Measurements from ENCODE around the gene CTF1. TPM values are rescaled to one million over a fixed set of nuclear protein-coding genes. Genes with fewer than 3 reads are reported as not detected.
"Not testable (repeated sequence)": the region's sequence is repeated elsewhere in the genome, so short reads cannot be mapped to it uniquely, and the experiment has no call there.

The CTF1 gene, protein sequence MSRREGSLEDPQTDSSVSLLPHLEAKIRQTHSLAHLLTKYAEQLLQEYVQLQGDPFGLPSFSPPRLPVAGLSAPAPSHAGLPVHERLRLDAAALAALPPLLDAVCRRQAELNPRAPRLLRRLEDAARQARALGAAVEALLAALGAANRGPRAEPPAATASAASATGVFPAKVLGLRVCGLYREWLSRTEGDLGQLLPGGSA
- under 1 TPM; 0.22 to 0.43 TPM for total RNA-seq

DNA sequence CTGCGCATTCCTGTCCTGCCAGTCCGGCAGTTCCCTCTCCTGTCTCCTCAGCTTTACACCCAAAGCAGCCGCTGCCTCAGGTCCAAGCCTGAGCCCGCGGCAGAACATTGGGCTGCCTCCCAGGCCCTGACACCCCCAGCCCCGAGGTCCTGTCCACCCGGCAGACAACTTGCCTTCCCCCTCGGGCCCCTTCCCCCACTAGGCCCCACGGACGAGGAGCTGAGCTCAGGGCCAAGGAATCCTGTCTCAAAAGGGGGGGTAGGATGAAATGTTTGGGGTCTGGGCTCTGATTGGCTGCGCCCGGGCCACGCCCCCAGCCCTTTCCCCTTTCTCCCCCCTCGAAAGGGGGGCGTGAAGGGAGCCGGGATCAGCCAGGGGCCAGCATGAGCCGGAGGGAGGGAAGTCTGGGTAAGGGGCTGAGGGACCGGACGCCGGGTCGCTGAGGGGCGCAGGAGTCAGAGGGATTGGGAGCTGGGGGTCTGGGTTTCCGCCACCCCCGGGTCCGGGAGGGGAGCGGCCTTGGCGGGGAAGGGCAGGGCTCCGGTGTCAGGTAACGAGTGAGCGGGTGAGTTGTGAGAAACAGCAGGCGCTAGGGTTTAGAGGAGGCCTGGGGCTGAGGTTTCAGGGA is at the start of gene CTF1:
Gene CTF1 (plus strand): TSS at position 354 of the 628 bp plus-strand sequence. CDS start 30 bp downstream, at position 384.
- Mint-ChIP-seq H3K27me3 (no peaks in the 10 kb centered on the region), H3K9me3 (no peaks in the 10 kb centered on the region), H3K27ac (peak within 1 kb of the TSS; percentile 65), H3K4me3 (peak within 1 kb of the TSS; percentile 57), H3K36me3 (peaks cover 4% of the 10 kb centered on the region), H3K4me1 (ENCODE audit: low read depth) (peaks cover 45% of the 10 kb centered on the region)
- intact Hi-C loops (cut with micrococcal nuclease): loop anchor here (2.0 kb wide), 1 partner anchor 46 kb away; no protein-coding TSS in a partner anchor
- POLR2A ChIA-PET: interaction anchor here (0.8 to 1.0 kb wide), 2 partner anchors 22 to 283 kb away, joined by 3 read pairs; partner anchors contain the start of gene FUS
- DNase-seq: no peak
- CTCF ChIA-PET: interaction anchor here (0.9 to 3.8 kb wide), 2 partner anchors 22 to 52 kb away, joined by 3 to 21 read pairs; no protein-coding TSS in a partner anchor

DNA sequence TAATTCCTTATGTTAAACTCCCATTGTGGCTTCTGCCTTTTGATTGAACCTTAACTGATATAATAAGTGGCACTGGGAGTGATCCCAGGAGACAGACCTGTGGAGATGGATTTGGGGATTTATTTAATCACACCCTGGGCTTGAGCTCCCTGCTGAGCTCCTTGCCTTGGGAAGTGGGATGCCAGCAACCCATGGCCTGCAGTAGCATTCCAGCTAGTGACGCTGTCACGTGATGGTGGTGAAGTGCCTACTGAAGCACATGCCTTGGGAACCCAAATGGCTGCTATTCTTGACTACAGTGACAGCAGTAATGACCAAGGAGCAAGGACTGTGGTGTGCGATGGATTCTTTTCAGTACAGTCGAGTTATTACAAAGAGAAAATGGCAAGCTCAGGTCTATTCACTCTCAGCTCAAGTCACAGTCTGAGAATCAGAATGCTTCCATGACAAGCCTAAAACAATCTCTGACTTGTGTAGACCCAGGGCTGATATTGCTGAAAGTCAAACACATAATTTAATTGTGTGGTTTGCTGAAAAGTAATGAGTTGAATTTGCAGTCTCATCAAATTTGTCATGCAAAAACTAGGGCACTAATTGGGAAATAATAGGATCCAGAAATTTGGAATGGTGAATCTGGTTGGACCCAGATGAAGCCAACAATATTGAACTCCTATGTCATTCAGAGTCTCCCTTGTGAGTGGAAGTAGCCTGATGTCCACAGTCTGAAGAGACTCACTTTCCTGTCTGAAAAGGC is 49.6 kb upstream of the CTF1 start:
- Mint-ChIP-seq H3K27ac (no peak overlapping the region), H3K9me3 (no peaks in the 10 kb centered on the region), H3K36me3 (no peaks in the 10 kb centered on the region), H3K4me3 (no peak overlapping the region), H3K27me3 (no peaks in the 10 kb centered on the region), H3K4me1 (ENCODE audit: low read depth) (peaks cover 9% of the 10 kb centered on the region)
- ChIA-PET POLR2A (no interaction called here), CTCF (interaction anchor here (0.6 to 4.9 kb wide), 10 partner anchors 14 to 107 kb away, joined by 3 to 164 read pairs (median 10); no protein-coding TSS in a partner anchor)
- no peak for DNase-seq
- intact Hi-C loops (cut with micrococcal nuclease): no loop called here

DNA sequence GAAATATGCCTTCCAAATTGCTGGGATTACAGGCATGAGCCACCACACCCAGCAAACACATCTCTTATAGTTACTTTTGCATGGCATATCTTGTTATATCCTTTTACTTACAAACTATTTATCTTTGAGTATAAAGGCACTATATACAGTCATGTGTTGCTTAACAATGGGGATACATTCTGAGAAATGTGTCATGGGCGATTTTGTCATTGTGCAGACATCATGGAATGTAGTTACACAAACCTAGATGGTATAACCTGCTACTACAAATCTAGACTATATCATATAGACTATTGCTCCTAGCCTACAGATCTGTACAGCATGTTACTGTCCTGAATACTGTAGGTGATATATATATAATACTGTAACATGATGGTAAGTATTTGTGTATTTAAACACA is 46.2 kb upstream of the CTF1 start:
- ChIA-PET POLR2A (no interaction called here), CTCF (interaction anchor here (0.6 to 1.9 kb wide), 4 partner anchors 32 to 102 kb away, joined by 3 to 4 read pairs (median 4); no protein-coding TSS in a partner anchor)
- peaks cover under 1% of the 10 kb centered on the region for H3K4me1 Mint-ChIP-seq (ENCODE audit: low read depth)
- no peak overlapping the region for H3K27ac Mint-ChIP-seq
- DNase-seq: no peak
- no peaks in the 10 kb centered on the region for H3K36me3 Mint-ChIP-seq
- intact Hi-C loops (cut with micrococcal nuclease): no loop called here
- no peak overlapping the region for H3K4me3 Mint-ChIP-seq
- H3K27me3 Mint-ChIP-seq: no peaks in the 10 kb centered on the region
- no peaks in the 10 kb centered on the region for H3K9me3 Mint-ChIP-seq

DNA sequence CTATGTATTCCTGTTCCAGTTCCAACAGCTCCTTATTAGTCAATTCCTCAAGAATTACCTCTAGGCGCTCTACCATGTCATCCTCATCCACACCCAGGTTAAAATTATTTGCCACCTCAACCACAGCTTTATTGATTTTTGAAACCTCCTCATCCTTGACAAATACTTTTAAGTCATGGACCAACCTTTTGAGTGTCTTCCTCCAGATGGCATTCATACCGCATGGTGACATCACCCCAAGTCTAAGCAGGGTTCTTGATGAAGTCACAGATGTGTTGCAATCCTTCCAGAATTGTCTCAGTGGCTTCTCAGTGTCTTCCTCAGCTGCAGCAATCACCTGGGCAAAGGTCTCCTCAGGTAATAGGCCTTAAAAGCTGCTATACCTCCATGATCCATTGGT is 42.7 kb upstream of the CTF1 start:
- no peaks in the 10 kb centered on the region for H3K9me3 Mint-ChIP-seq
- H3K36me3 Mint-ChIP-seq: no peaks in the 10 kb centered on the region
- H3K27ac Mint-ChIP-seq: no peak overlapping the region
- H3K4me3 Mint-ChIP-seq: no peak overlapping the region
- ChIA-PET POLR2A (no interaction called here), CTCF (interaction anchor here (1.1 to 2.1 kb wide), 5 partner anchors 9 to 88 kb away, joined by 3 to 16 read pairs (median 5); no protein-coding TSS in a partner anchor)
- no peaks in the 10 kb centered on the region for H3K27me3 Mint-ChIP-seq
- no peaks in the 10 kb centered on the region for H3K4me1 Mint-ChIP-seq (ENCODE audit: low read depth)
- DNase-seq: no peak
- intact Hi-C loops (cut with micrococcal nuclease): no loop called here

DNA sequence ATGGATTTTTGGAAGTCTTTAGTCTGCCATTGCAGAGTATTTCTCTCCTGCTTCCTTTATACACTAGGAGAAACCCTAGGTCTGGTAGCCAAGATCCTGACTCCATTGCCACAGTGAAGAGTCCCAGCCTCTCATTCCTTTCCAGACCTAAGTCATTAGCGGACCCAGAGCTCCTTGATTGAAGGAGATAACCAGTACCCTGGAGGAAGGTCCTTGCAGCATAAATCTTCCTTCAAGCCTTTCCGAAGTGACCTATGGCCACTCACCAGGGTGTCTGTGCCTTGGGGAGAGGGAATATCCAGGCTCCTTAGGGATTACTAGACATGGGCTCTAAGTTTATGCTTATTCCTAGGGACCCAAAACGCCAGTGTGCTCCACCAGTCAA is 38.3 kb upstream of the CTF1 start:
- Mint-ChIP-seq H3K4me3 (no peak overlapping the region), H3K27me3 (no peaks in the 10 kb centered on the region), H3K4me1 (ENCODE audit: low read depth) (no peaks in the 10 kb centered on the region), H3K9me3 (no peaks in the 10 kb centered on the region), H3K36me3 (no peaks in the 10 kb centered on the region), H3K27ac (no peak overlapping the region)
- CTCF ChIA-PET: no interaction called here
- POLR2A ChIA-PET: no interaction called here
- no peak for DNase-seq
- intact Hi-C loops (cut with micrococcal nuclease): no loop called here

DNA sequence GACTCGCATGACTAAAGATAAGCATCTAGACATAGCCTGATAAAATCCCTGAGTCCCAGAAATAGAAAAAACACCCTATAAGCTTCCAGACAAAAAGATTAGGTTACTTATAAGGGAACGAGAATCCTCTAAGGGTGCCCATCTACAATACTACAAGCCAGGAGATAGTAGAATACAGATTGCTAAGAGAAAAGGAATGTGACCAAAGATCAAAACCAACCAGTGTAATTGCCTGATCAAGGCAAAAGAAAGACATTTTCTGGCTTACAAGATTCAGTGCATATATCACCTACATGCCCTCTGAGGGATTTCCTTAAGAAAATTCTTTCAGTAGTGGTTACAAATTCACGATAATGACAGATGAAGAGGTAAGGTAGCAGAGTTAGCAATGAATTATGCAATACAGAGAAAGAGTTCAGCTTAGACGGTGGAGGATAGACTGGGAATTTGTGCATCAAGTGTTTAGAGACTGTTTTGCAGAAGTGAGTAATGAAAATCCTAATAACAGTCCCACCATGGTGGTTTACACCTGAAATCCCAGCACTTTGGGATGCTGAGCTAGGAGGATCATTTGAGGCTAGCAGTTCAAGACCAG is 37.5 kb upstream of the CTF1 start:
- no peaks in the 10 kb centered on the region for H3K9me3 Mint-ChIP-seq
- no peaks in the 10 kb centered on the region for H3K27me3 Mint-ChIP-seq
- intact Hi-C loops (cut with micrococcal nuclease): no loop called here
- no peak overlapping the region for H3K27ac Mint-ChIP-seq
- POLR2A ChIA-PET: no interaction called here
- no peaks in the 10 kb centered on the region for H3K4me1 Mint-ChIP-seq (ENCODE audit: low read depth)
- DNase-seq: no peak
- H3K36me3 Mint-ChIP-seq: no peaks in the 10 kb centered on the region
- CTCF ChIA-PET: no interaction called here
- H3K4me3 Mint-ChIP-seq: no peak overlapping the region

DNA sequence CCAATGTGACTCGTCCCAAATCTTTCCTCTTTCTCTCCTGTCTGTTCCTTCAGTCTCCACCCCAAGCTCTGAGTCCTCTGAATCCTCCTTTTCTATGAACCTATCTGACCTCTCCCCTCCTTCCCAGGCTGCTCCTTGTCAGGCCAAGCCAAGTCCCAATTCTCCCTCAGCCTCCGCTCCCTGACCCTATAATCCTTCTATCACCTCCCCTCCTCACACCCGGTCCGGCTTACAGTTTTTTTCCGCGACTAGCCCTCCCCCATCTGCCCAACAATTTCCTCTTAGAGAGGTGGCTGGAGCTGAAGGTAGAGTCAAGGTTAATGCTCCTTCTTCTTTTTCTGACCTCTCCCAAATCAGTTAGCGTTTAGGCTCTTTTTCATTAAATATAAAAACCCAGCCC is 35.7 kb upstream of the CTF1 start:
- H3K4me3 Mint-ChIP-seq; H3K4me1 Mint-ChIP-seq (ENCODE audit: low read depth); CTCF ChIA-PET; H3K27ac Mint-ChIP-seq; H3K36me3 Mint-ChIP-seq; H3K27me3 Mint-ChIP-seq; POLR2A ChIA-PET; intact Hi-C loops (cut with micrococcal nuclease); H3K9me3 Mint-ChIP-seq; DNase-seq: not testable (repeated sequence)

DNA sequence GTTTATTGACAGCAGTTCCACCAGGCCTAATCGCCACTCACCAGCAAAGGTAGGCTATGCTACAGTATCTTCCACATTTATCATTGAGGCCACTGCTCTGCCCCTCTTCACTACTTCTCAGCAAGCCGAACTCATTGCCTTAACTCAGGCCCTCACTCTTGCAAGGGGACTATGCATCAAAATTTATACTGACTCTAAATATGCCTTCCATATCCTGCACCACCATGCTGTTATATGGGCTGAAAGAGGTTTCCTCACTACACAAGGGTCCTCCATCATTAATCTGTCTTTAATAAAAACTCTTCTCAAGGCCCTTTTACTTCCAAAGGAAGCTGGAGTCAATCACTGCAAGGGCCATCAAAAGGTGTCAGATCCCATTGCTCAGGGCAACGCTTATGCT is 33.2 kb upstream of the CTF1 start:
- H3K9me3 Mint-ChIP-seq; H3K27ac Mint-ChIP-seq; intact Hi-C loops (cut with micrococcal nuclease); H3K27me3 Mint-ChIP-seq; CTCF ChIA-PET; H3K4me3 Mint-ChIP-seq; H3K36me3 Mint-ChIP-seq; POLR2A ChIA-PET; DNase-seq; H3K4me1 Mint-ChIP-seq (ENCODE audit: low read depth): not testable (repeated sequence)

DNA sequence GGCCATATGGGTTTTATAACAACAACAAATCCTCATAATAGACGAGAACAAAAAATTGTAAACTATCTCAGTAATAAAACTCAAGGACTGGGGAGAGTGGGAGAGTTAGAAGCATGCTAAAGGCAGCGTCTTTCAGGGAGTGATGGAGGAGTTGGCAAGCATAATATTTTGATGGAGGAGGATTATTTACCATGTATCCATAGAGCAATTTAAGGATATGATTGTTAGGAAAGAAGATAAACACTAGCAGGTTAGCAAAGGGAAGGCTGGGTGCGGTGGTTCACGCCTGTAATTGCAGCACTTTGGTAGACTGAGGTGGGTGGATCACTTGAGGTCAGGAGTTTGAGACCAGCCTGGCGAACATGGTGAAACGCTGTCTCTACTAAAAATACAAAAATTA is 30.4 kb upstream of the CTF1 start:
- Mint-ChIP-seq H3K9me3 (no peaks in the 10 kb centered on the region), H3K27me3 (no peaks in the 10 kb centered on the region), H3K27ac (no peak overlapping the region), H3K36me3 (no peaks in the 10 kb centered on the region), H3K4me1 (ENCODE audit: low read depth) (no peaks in the 10 kb centered on the region), H3K4me3 (no peak overlapping the region)
- DNase-seq: no peak
- intact Hi-C loops (cut with micrococcal nuclease): no loop called here
- POLR2A ChIA-PET: no interaction called here
- CTCF ChIA-PET: interaction anchor here (3.0 kb wide), 1 partner anchor 21 kb away, joined by 11 read pairs; no protein-coding TSS in a partner anchor

DNA sequence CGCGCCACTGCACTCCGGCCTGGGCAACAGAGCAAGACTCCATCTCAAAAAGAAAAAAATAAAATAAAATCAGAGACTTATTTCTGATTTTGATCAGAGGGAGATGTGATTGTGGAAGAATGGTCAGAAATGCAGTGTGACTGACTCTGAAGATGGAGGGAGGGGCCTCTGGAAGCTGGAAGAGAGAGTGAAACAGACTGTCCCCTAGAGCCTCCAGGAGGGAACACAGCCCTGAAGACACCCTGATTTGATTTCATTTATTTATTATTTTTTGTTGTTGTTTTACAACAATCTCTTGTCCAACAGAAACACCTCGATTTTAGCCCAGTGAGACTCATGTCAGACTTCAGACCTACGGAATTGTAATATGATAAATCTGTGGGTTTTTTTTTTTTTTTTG is 28.7 kb upstream of the CTF1 start:
- no peak for DNase-seq
- peaks cover 3% of the 10 kb centered on the region for H3K36me3 Mint-ChIP-seq
- POLR2A ChIA-PET: interaction anchor here (0.6 kb wide), 1 partner anchor 15 kb away, joined by 3 read pairs; no protein-coding TSS in a partner anchor
- H3K27ac Mint-ChIP-seq: no peak overlapping the region
- no peak overlapping the region for H3K4me3 Mint-ChIP-seq
- intact Hi-C loops (cut with micrococcal nuclease): no loop called here
- H3K4me1 Mint-ChIP-seq (ENCODE audit: low read depth): peaks cover 7% of the 10 kb centered on the region
- CTCF ChIA-PET: interaction anchor here (3.0 kb wide), 1 partner anchor 22 kb away, joined by 11 read pairs; no protein-coding TSS in a partner anchor
- no peaks in the 10 kb centered on the region for H3K9me3 Mint-ChIP-seq
- H3K27me3 Mint-ChIP-seq: no peaks in the 10 kb centered on the region

DNA sequence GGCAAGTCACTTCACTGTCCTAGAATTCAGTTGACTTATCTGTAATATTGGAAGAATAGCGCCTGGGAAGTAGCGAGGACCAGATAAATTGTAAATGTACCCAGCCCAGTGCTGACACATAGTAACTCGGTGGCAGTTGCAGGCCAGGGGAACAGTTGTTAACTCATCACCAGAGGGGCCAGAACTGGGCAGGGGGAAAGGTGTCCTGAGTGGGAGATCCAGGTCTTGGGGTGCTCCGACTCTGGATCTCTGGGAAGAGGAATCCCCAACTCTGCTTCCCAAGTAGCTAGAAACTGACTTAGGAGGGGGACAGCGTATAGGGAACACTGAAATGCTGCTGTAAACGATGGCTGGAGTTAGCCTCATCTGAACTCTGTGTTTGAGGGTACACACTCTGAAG is 25.5 kb upstream of the CTF1 start:
- Mint-ChIP-seq H3K36me3 (peaks cover 9% of the 10 kb centered on the region), H3K4me3 (no peak overlapping the region), H3K27ac (no peak overlapping the region), H3K9me3 (no peaks in the 10 kb centered on the region), H3K4me1 (ENCODE audit: low read depth) (peaks cover 20% of the 10 kb centered on the region), H3K27me3 (no peaks in the 10 kb centered on the region)
- DNase-seq: no peak
- intact Hi-C loops (cut with micrococcal nuclease): loop anchor here (10.0 kb wide), 1 partner anchor 216 kb away; the partner anchor contains the start of genes FBRS and PRR14
- ChIA-PET CTCF (interaction anchor here (2.7 kb wide), 1 partner anchor 26 kb away, joined by 16 read pairs; no protein-coding TSS in a partner anchor), POLR2A (no interaction called here)

Measured in activated CD4-positive, alpha-beta memory T cell treated with anti-CD3 and anti-CD28 coated beads for 36 hours (primary cell).